Esophagus muscularis mucosa (tissue), 4 donors: ENCODE data around the gene FARSB. TPM values are rescaled to one million over a fixed set of nuclear protein-coding genes. Genes with fewer than 3 reads are reported as not detected.

Experiments
- DNase-seq: peaks from one replicate; pipeline ENCODE4 v3.0.0-alpha.2; 2017; ENCODE audit errors: extremely low spot score
- H3K27ac ChIP-seq, 4 donors: fragments of 200-600 bp; sonication (generic); replicated peaks in 1 of 4; 1 replicate in 3 of 4; 2 replicates in 1 of 4; pipeline ENCODE4 v1.5.1; 2016 to 2019; ENCODE audit warnings: mild to moderate bottlenecking in 1 of 4
- H3K27me3 ChIP-seq, 4 donors: fragments of 200-600 bp; sonication (generic); one replicate each; pipeline versions ENCODE4 v1.5.1 to v1.6.0; 2016 to 2019
- H3K36me3 ChIP-seq, 4 donors: fragments of 200-600 bp; sonication (generic); one replicate each; pipeline ENCODE4 v1.5.1; 2016 to 2019
- H3K4me1 ChIP-seq, 4 donors: fragments of 200-600 bp; sonication (generic); one replicate each; pipeline ENCODE4 v1.5.1; 2016 to 2019
- H3K4me3 ChIP-seq, 4 donors: fragments of 200-600 bp; sonication (generic); 1 replicate in 2 of 4; 2 replicates in 2 of 4; pipeline ENCODE4 v1.5.1; 2016 to 2019; ENCODE audit warnings: mild to moderate bottlenecking in 4 of 4, moderate library complexity in 1 of 4
- H3K9me3 ChIP-seq, 4 donors: fragments of 200-600 bp; sonication (generic); 1 replicate in 3 of 4; 2 replicates in 1 of 4; pipeline ENCODE4 v1.5.1; 2016 to 2019
- EP300 ChIP-seq: sonication (generic); formaldehyde crosslinking; IDR thresholded peaks from one replicate; pipeline ENCODE4 v1.6.1; 2017; ENCODE audit warnings: antibody characterized with exemption
- POLR2A ChIP-seq: fragments of 450-650 bp; IDR thresholded peaks from one replicate; pipeline ENCODE4 v1.6.1; 2017; ENCODE audit warnings: antibody characterized with exemption, moderate library complexity, mild to moderate bottlenecking, low read depth
- POLR2AphosphoS5 ChIP-seq, 2 donors: sonication (generic); formaldehyde crosslinking; IDR thresholded peaks; one replicate each; pipeline ENCODE4 v1.6.1; 2017; ENCODE audit warnings: antibody characterized with exemption in 2 of 2
- WGBS: methylation state at CpG from one replicate; pipeline ENCODE4 v1.1.5; 2018; 5-methylcytosine and 5-hydroxymethylcytosine counted together
- intact Hi-C: fragments of 100-400 bp; cut with DNase I; formaldehyde crosslinking; loops from one replicate; pipeline ENCODE4 v1.15.1; 2023
- total RNA-seq, 4 donors: library from RNA; depleted of rRNA; stranded (reverse); fragments of >200 nt; gene quantifications; one replicate each; pipeline versions ENCODE4 v1.1.0 to v1.2.1, GENCODE V29; 2016
- TF ChIP-seq, protein P1 (sequence below), 3 experiments: fragments of 200-600 bp in 2 of 3; fragments of 450-650 bp in 1 of 3; sonication (generic) in 2 of 3; IDR thresholded peaks; one replicate each; pipeline ENCODE4 v1.5.1; 2017 to 2019; ENCODE audit warnings: antibody characterized with exemption in 3 of 3, mild to moderate bottlenecking in 2 of 3, moderate library complexity in 1 of 3

Gene FARSB
- total RNA-seq, 4 donors from 2014 or later: 11.9 to 14.4 (median 12.4) TPM

DNA sequence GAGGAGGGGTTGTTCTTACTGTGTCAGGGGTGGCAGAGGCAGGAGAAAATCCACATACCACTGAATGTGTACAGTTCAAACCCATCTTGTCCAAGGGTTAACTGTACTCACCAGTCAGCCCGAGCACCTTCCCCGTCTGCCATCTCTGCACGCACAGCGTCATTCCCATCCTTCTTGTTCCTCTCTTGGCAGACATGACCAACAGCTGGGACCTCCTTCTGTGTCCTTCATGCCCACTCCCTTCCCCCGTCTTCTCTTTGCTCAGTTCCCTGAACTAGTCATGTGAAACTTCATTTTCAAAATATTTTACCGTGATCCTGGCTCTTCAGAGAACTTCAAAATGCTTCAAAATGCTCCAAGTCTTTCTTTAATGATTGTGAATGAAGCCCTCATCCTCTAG, 92.0 kb downstream of the FARSB start:
- no peak for TF ChIP-seq POLR2A
- TF ChIP-seq POLR2AphosphoS5 (IDR thresholded peaks at IDR 0.05): no peak
- TF ChIP-seq EP300: no peak
- TF ChIP-seq, protein P1, sequence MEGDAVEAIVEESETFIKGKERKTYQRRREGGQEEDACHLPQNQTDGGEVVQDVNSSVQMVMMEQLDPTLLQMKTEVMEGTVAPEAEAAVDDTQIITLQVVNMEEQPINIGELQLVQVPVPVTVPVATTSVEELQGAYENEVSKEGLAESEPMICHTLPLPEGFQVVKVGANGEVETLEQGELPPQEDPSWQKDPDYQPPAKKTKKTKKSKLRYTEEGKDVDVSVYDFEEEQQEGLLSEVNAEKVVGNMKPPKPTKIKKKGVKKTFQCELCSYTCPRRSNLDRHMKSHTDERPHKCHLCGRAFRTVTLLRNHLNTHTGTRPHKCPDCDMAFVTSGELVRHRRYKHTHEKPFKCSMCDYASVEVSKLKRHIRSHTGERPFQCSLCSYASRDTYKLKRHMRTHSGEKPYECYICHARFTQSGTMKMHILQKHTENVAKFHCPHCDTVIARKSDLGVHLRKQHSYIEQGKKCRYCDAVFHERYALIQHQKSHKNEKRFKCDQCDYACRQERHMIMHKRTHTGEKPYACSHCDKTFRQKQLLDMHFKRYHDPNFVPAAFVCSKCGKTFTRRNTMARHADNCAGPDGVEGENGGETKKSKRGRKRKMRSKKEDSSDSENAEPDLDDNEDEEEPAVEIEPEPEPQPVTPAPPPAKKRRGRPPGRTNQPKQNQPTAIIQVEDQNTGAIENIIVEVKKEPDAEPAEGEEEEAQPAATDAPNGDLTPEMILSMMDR (IDR thresholded peaks at IDR 0.05): no peak
- WGBS: 90% methylated on average over 6 of the region's 6 CpGs

DNA sequence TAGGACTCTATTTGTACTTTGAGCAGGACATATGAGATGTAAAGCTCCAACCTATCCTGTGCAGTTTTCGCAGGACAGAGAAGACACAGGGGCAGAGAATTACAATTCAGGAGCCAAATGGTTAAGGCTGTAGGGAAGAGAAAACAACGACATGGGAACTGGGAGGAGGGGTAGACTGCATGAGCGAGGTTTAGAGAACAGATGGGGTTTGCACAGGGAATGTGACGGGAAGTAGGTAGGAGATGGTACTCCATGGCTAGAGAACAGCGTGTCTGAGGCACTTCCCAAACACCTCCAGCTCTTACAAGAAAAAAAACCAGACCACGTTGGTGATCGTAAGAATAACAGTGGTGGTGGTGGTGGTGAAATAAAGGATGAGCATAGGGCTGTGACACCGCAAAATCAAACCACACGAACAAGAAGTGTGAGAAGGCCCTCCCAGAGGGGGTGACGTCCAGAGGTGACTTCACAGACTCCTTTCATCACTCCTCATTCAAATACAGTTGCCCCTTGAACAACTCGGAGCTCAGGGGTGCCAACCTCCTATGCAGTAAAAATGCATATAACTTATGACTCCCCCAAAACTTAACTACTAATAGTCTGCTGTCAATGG, 92.7 kb downstream of the FARSB start:
- H3K4me1 ChIP-seq: peaks cover 0 to under 1% (median 0%) of the 10 kb centered on the region in 4 donors
- H3K27ac ChIP-seq: no peak overlapping the region
- DNase-seq: no peak
- H3K4me3 ChIP-seq: no peak overlapping the region
- intact Hi-C loops: loop anchor here (2.0 kb wide), 1 partner anchor 244 kb away; no protein-coding TSS in a partner anchor
- H3K27me3 ChIP-seq: no peaks in the 10 kb centered on the region
- WGBS: 71% methylated on average over 11 of the region's 11 CpGs
- TF ChIP-seq POLR2A (no peak), POLR2AphosphoS5 (IDR thresholded peaks at IDR 0.05) (no peak), EP300 (no peak)
- TF ChIP-seq, protein P1 (IDR thresholded peaks at IDR 0.05): no peak
- peaks cover 0 to 10% (median 0%) of the 10 kb centered on the region in 4 donors for H3K36me3 ChIP-seq
- H3K9me3 ChIP-seq: no peaks in the 10 kb centered on the region

More for the DNA sequence above, 92.0 kb downstream of the FARSB start:
- Histone ChIP-seq H3K4me1 (peaks cover 3 to 8% (median 6%) of the 10 kb centered on the region in 4 donors), H3K27ac (no peak overlapping the region), H3K36me3 (peaks cover 0 to 10% (median 0%) of the 10 kb centered on the region in 4 donors), H3K27me3 (no peaks in the 10 kb centered on the region), H3K4me3 (no peak overlapping the region), H3K9me3 (no peaks in the 10 kb centered on the region)
- intact Hi-C loops: loop anchor here (2.0 kb wide), 1 partner anchor 245 kb away; no protein-coding TSS in a partner anchor
- no peak for DNase-seq

DNA sequence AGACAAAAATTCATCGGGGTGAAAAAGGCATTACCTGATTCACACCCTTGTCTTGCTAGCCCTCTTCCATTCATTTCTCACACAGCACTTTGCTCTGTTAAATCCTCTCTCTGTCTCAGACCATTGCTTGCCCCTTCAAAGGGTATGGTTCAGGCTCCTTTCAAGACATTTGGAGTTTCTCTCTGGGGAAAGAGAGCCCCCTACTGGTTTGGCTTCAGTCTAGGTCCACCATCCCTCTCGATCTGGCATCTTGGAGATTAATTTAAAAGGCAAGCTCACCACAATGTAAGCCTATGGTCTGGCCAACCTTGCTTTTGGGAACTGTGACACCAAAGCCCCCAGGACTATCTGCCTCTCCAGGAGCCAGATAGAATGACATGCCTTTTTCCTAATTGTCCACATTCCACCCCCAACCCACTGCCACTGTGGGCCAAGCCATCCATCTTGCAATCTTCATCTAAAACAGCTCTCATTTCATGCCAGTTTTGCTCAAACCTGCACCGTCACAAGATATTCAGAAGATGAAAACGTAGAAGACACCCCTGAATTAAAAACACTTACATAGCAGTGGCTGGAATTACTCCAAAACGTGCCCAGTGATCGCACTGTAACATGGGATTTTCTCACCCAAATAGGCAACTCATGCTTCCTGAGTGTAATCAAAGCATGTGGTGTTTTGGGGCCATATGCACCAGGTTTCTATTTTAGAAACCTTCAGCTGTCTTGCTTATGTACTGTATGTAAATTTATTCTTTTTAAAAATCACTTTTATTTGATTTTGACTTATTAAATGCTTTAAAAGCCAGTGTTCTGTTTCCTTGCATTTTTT, 93.9 kb downstream of the FARSB start:
- Histone ChIP-seq H3K4me1 (no peaks in the 10 kb centered on the region), H3K36me3 (peaks cover 0 to 10% (median 0%) of the 10 kb centered on the region in 4 donors), H3K4me3 (no peak overlapping the region), H3K27ac (no peak overlapping the region), H3K9me3 (no peaks in the 10 kb centered on the region), H3K27me3 (no peaks in the 10 kb centered on the region)
- intact Hi-C loops: loop anchor here (2.0 kb wide), 1 partner anchor 243 kb away; no protein-coding TSS in a partner anchor
- 58% methylated on average over 6 of the region's 6 CpGs for WGBS
- no peak for TF ChIP-seq POLR2A
- TF ChIP-seq, protein P1 (IDR thresholded peaks at IDR 0.05): peak; percentile 58 to 67 (median 63)
- DNase-seq: no peak

DNA sequence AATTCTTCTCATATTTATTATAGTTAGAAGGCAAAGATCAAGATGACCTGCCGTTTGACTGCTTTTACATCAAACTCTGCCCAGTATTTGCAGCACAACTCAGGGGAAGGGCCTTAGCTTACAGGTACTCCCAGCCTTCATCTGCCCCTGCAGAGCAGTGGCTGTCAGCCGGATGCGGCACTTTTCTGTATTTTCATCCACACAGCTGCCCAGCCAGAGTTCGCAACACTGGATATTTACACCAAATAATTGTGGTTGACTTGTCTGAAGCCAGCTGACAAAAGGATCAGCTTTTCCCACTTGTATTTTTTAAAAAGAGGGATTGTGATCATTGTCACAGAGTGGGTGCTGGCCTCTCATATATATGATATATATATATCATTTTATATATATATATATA, 94.7 kb downstream of the FARSB start:
- H3K4me3 ChIP-seq: no peak overlapping the region
- TF ChIP-seq POLR2AphosphoS5 (IDR thresholded peaks at IDR 0.05) (no peak), EP300 (no peak), POLR2A (no peak)
- TF ChIP-seq, protein P1 (IDR thresholded peaks at IDR 0.05): no peak
- WGBS: 92% methylated on average over 4 of the region's 4 CpGs
- DNase-seq: no peak
- intact Hi-C loops: no loop called here
- H3K9me3 ChIP-seq: no peaks in the 10 kb centered on the region
- H3K27ac ChIP-seq: no peak overlapping the region
- H3K27me3 ChIP-seq: no peaks in the 10 kb centered on the region
- H3K4me1 ChIP-seq: no peaks in the 10 kb centered on the region
- H3K36me3 ChIP-seq: peaks cover 0 to 1% (median 0%) of the 10 kb centered on the region in 4 donors
